Caco-2 (cell line): ENCODE results near the gene PCSK5. TPM values are rescaled to one million over a fixed set of nuclear protein-coding genes. Genes with fewer than 3 reads are reported as not detected.

ENCODE experiments used
- BruUV-seq: library from RNA; stranded (reverse); fragments of 400-500 nt; replicated peaks from 2 replicates; lab custom pipeline; 2021; lab: Mats Ljungman, UMichigan
- CTCF ChIA-PET: fragments of 300-600 bp; sonication (Branson Sonifier 250); formaldehyde crosslinking; loops from one replicate; lab custom pipeline; 2022; ENCODE audit warnings: antibody characterized with exemption; lab: Charles Lee
- POLR2A ChIA-PET: fragments of 300-600 bp; sonication (Branson Sonifier 250); formaldehyde crosslinking; loops from one replicate; lab custom pipeline; 2022; ENCODE audit warnings: antibody characterized with exemption; lab: Charles Lee
- DNase-seq, 2 experiments: peaks; one replicate each; pipeline versions ENCODE4 v3.0.0 to v3.0.0-alpha.2; 2020 to 2022
- H3K27me3 ChIP-seq: replicated peaks from 2 replicates; pipeline ENCODE4 v1.6.0; 2011; ENCODE audit warnings: low read length; ENCODE audit not compliant: control insufficient read depth, insufficient read depth
- H3K36me3 ChIP-seq: 2 replicates; pipeline ENCODE4 v1.5.1; 2011; ENCODE audit warnings: low read length; ENCODE audit not compliant: control insufficient read depth, insufficient read depth
- H3K4me1 ChIP-seq: fragments of 250-450 bp; sonication (Bioruptor Pico); 2 replicates; pipeline ENCODE4 v1.5.1; 2020; ENCODE audit warnings: mild to moderate bottlenecking
- H3K4me3 ChIP-seq: 2 replicates; pipeline ENCODE4 v1.5.1; 2011; ENCODE audit warnings: low read depth, mild to moderate bottlenecking, control low read depth, low read length
- H3K9me3 ChIP-seq: fragments of 250-450 bp; sonication (Bioruptor Pico); 2 replicates; pipeline ENCODE4 v1.5.1; 2020; ENCODE audit warnings: mild to moderate bottlenecking, moderate library complexity
- H3K27ac Mint-ChIP-seq: one replicate; pipeline ENCODE4 v1.8.0; 2022; ENCODE audit warnings: mixed read lengths; ENCODE audit not compliant: unreplicated experiment
- H3K27me3 Mint-ChIP-seq: one replicate; pipeline ENCODE4 v1.8.0; 2022; ENCODE audit warnings: mixed read lengths; ENCODE audit not compliant: insufficient read depth, unreplicated experiment
- H3K36me3 Mint-ChIP-seq: one replicate; pipeline ENCODE4 v1.8.0; 2022; ENCODE audit warnings: mild to moderate bottlenecking, mixed read lengths; ENCODE audit not compliant: insufficient read depth, unreplicated experiment
- H3K4me1 Mint-ChIP-seq: one replicate; pipeline ENCODE4 v1.8.0; 2022; ENCODE audit warnings: low read depth, mixed read lengths; ENCODE audit not compliant: unreplicated experiment
- H3K4me3 Mint-ChIP-seq: one replicate; pipeline ENCODE4 v1.8.0; 2022; ENCODE audit warnings: mild to moderate bottlenecking, moderate library complexity, mixed read lengths; ENCODE audit not compliant: unreplicated experiment
- H3K9me3 Mint-ChIP-seq: one replicate; pipeline ENCODE4 v1.8.0; 2022; ENCODE audit warnings: mixed read lengths; ENCODE audit not compliant: unreplicated experiment
- CTCF ChIP-seq, 2 experiments: fragments of 200-600 bp in 1 of 2; IDR thresholded peaks; 1 replicate in 1 of 2; 2 replicates in 1 of 2; pipeline versions ENCODE4 v1.5.1 to v1.8.0; 2011 to 2022; ENCODE audit warnings: antibody characterized with exemption in 1 of 2, control low read depth in 1 of 2, inconsistent platforms in 1 of 2, low read depth in 1 of 2, low read length in 1 of 2, mild to moderate bottlenecking in 1 of 2, moderate library complexity in 1 of 2; ENCODE audit not compliant: insufficient read depth in 1 of 2, severe bottlenecking in 1 of 2, unreplicated experiment in 1 of 2
- intact Hi-C: fragments of 100-400 bp; cut with micrococcal nuclease; formaldehyde crosslinking; loops from one replicate; pipeline ENCODE4 v1.10.0; 2022; ENCODE audit not compliant: unreplicated experiment
- total RNA-seq: library from RNA; stranded (reverse); gene quantifications from 2 replicates; pipeline ENCODE4 v1.2.3, GENCODE V29; 2022

PCSK5 gene
- total RNA-seq, 1 experiment from 2014 or later = 10.9 TPM

- CTCF ChIA-PET = no interaction called here
- no peaks in the 10 kb centered on the region for H3K27me3 Mint-ChIP-seq
- no peaks in the 10 kb centered on the region for H3K9me3 Mint-ChIP-seq
- H3K4me1 Mint-ChIP-seq = no peaks in the 10 kb centered on the region
- H3K27ac Mint-ChIP-seq = no peak overlapping the region
- no peaks in the 10 kb centered on the region for H3K36me3 Mint-ChIP-seq
- Histone ChIP-seq H3K9me3 (no peaks in the 10 kb centered on the region), H3K4me1 (no peaks in the 10 kb centered on the region), H3K36me3 (no peaks in the 10 kb centered on the region), H3K4me3 (no peak overlapping the region), H3K27me3 (no peaks in the 10 kb centered on the region)
- no peak for TF ChIP-seq CTCF (IDR thresholded peaks at IDR 0.05; ENCODE audit: insufficient read depth in 1 of 2, low read depth in 1 of 2, low read length in 1 of 2, severe bottlenecking in 1 of 2, unreplicated experiment in 1 of 2)
- POLR2A ChIA-PET = no interaction called here
- BruUV-seq = no TSS peak
- no peak overlapping the region for H3K4me3 Mint-ChIP-seq
- no peak for DNase-seq
- intact Hi-C loops = no loop called here
Measured at GRCh38 chr9:75938946-75939345, 48.5 kb downstream of the PCSK5 start.

GRCh38 chr9:75939536-75940111 is 49.2 kb downstream of the PCSK5 start:
- Histone ChIP-seq H3K36me3 (no peaks in the 10 kb centered on the region), H3K27me3 (no peaks in the 10 kb centered on the region), H3K4me1 (no peaks in the 10 kb centered on the region), H3K9me3 (no peaks in the 10 kb centered on the region), H3K4me3 (no peak overlapping the region)
- CTCF ChIA-PET = no interaction called here
- Mint-ChIP-seq H3K27me3 (no peaks in the 10 kb centered on the region), H3K27ac (no peak overlapping the region), H3K4me1 (no peaks in the 10 kb centered on the region), H3K36me3 (no peaks in the 10 kb centered on the region), H3K4me3 (no peak overlapping the region), H3K9me3 (no peaks in the 10 kb centered on the region)
- DNase-seq = no peak
- intact Hi-C loops = no loop called here
- no TSS peak for BruUV-seq
- POLR2A ChIA-PET = no interaction called here
- TF ChIP-seq CTCF (IDR thresholded peaks at IDR 0.05; ENCODE audit: insufficient read depth in 1 of 2, low read depth in 1 of 2, low read length in 1 of 2, severe bottlenecking in 1 of 2, unreplicated experiment in 1 of 2) = no peak

GRCh38 chr9:75941066-75941465 is 50.6 kb downstream of the PCSK5 start:
- H3K9me3 Mint-ChIP-seq = no peaks in the 10 kb centered on the region
- Histone ChIP-seq H3K4me1 (no peaks in the 10 kb centered on the region), H3K36me3 (no peaks in the 10 kb centered on the region), H3K4me3 (no peak overlapping the region), H3K27me3 (no peaks in the 10 kb centered on the region), H3K9me3 (no peaks in the 10 kb centered on the region)
- ChIA-PET POLR2A (no interaction called here), CTCF (no interaction called here)
- H3K27ac Mint-ChIP-seq = no peak overlapping the region
- H3K4me1 Mint-ChIP-seq = no peaks in the 10 kb centered on the region
- intact Hi-C loops = no loop called here
- no peaks in the 10 kb centered on the region for H3K27me3 Mint-ChIP-seq
- TF ChIP-seq CTCF (IDR thresholded peaks at IDR 0.05; ENCODE audit: insufficient read depth in 1 of 2, low read depth in 1 of 2, low read length in 1 of 2, severe bottlenecking in 1 of 2, unreplicated experiment in 1 of 2) = no peak
- no peak for DNase-seq
- no peak overlapping the region for H3K4me3 Mint-ChIP-seq
- no TSS peak for BruUV-seq
- H3K36me3 Mint-ChIP-seq = peaks cover 6% of the 10 kb centered on the region
